Measurements from ENCODE around the gene EXOC3. TPM values are rescaled to one million over a fixed set of nuclear protein-coding genes. Genes with fewer than 3 reads are reported as not detected.

Gene EXOC3
- polyA plus RNA-seq (2013, experiment 1 of 2): 16.9 TPM
- polyA plus RNA-seq (2013, experiment 2 of 2): 16.9 TPM

DNA sequence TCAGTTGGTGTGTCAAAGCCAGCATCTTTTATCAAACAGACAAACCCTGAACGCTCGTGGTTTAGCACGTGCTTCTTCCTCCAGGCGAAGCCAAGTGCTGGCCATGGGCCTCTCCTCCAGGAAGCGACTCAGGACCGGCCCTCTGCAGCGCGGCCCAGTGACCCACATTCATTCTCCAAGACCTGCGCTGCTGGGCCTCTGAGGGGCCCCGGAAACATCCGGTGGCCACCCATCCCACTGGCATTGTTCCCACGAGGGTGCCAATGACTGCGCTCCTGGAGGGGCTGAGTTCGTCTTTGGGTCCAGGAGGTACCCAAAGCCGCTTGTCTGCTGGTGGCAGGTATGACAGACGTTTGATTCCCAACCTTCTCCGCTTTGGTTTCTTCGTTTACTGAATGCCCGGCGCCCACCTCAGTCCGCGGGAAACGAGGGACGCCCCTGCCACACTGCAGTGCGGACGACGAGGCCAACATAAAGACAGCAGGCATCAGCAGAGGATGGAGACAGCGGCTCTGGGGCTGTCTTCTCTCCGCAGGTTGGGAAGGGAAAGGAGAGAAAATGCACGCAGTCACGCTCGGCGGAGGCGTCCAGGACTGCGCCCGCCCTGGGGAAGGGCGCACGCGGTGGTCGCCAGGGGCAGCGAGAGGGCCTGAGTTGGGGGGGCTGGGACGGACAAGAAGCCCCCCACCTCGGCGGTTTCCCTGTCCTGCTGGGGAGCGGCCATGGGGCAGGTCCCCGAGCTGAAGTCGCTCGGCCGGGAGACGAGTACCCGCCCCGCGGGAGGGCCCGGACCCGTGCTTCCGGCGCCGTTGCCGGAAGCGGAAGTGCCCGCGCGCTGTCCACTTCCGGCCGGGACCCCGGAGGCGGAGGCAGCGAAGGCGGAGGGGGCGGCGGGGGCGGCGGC lies at the start of gene EXOC3:
Gene EXOC3 (plus strand): TSS at position 842 of the 904 bp plus-strand sequence. CDS start 3,030 bp downstream, outside the sequence.
- peak within 1 kb of the TSS; percentile 97 for H3K4me2 ChIP-seq (ENCODE audit: low read length)
- H3K23ac ChIP-seq (ENCODE audit: low read length): peak within 1 kb of the TSS; percentile 50
- peak within 1 kb of the TSS; percentile 16 for H3K18ac ChIP-seq (ENCODE audit: low read length)
- no peaks in the 10 kb centered on the region for H3K27me3 ChIP-seq (ENCODE audit: insufficient read depth, low read length, poor library complexity)
- peak within 1 kb of the TSS; percentile 16 for H4K8ac ChIP-seq (ENCODE audit: low read depth, low read length)
- peak within 1 kb of the TSS; percentile 96 for H3K56ac ChIP-seq (ENCODE audit: low read length)
- WGBS (ENCODE audit: extremely low coverage, insufficient coverage, low lambda C conversion rate): no CpG with 5 or more reads among the region's 73 CpGs
- H2AK5ac ChIP-seq (ENCODE audit: low read length): no peak within 1 kb of the TSS
- peaks cover 5% of the 10 kb centered on the region for H3K79me2 ChIP-seq (ENCODE audit: control insufficient read depth, insufficient read depth, low read length)
- H3K4ac ChIP-seq (ENCODE audit: low read depth, low read length): no peak within 1 kb of the TSS
- no peak within 1 kb of the TSS for H2BK15ac ChIP-seq (replicated peaks; ENCODE audit: low read depth)
- peaks cover 2% of the 10 kb centered on the region for H3K4me1 ChIP-seq (ENCODE audit: control insufficient read depth, low read depth, low read length)
- no peak within 1 kb of the TSS for H2BK120ac ChIP-seq (ENCODE audit: low read depth, low read length)
- no peaks in the 10 kb centered on the region for H3K36me3 ChIP-seq (ENCODE audit: control insufficient read depth, insufficient read depth, low read length)
- H4K5ac ChIP-seq (ENCODE audit: low read length): no peak within 1 kb of the TSS
- H2BK5ac ChIP-seq (ENCODE audit: low read length): no peak within 1 kb of the TSS
- DNase-seq: peak; percentile 74
- peaks cover 7% of the 10 kb centered on the region for H3K79me1 ChIP-seq (ENCODE audit: low read length)
- peak within 1 kb of the TSS; percentile 89 for H3K9ac ChIP-seq (ENCODE audit: low read length)
- H3K27ac ChIP-seq (ENCODE audit: low read depth, low read length): no peak within 1 kb of the TSS
- H3K4me3 ChIP-seq (ENCODE audit: low read length): peak within 1 kb of the TSS; percentile 88

DNA sequence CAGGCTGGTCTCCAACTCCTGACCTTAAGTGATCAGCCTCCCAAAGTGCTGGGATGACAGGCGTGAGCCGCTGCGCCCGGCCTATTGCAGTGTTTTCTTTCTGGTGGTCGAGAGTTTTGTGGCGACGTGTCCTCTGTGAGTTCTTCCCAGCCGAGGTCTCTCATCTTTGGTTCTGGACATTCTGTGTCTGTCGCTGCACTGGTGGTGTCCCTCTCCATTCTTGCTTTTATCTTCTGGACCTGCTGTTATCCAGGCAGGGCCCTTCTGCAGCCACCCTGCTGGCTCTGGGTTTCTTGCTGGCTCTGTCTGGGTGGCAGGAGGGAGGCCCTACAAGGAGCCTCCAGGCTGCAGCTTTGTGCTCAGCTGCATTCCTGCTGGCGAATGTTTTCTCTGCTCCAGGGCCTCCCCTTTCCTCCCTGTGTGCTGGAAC lies 49.1 kb upstream of the EXOC3 start:
- Histone ChIP-seq H3K27ac (ENCODE audit: low read depth, low read length) (no peak overlapping the region), H3K27me3 (ENCODE audit: insufficient read depth, low read length, poor library complexity) (no peaks in the 10 kb centered on the region), H3K79me1 (ENCODE audit: low read length) (no peaks in the 10 kb centered on the region), H3K4me1 (ENCODE audit: control insufficient read depth, low read depth, low read length) (no peaks in the 10 kb centered on the region), H4K8ac (ENCODE audit: low read depth, low read length) (no peak overlapping the region), H3K23ac (ENCODE audit: low read length) (no peak overlapping the region), H3K18ac (ENCODE audit: low read length) (no peak overlapping the region), H3K4ac (ENCODE audit: low read depth, low read length) (no peak overlapping the region), H4K5ac (ENCODE audit: low read length) (no peak overlapping the region), H3K36me3 (ENCODE audit: control insufficient read depth, insufficient read depth, low read length) (no peaks in the 10 kb centered on the region), H3K79me2 (ENCODE audit: control insufficient read depth, insufficient read depth, low read length) (no peaks in the 10 kb centered on the region), H3K9ac (ENCODE audit: low read length) (no peak overlapping the region), H2BK5ac (ENCODE audit: low read length) (no peak overlapping the region), H3K56ac (ENCODE audit: low read length) (no peak overlapping the region), H2BK120ac (ENCODE audit: low read depth, low read length) (no peak overlapping the region), H2AK5ac (ENCODE audit: low read length) (no peak overlapping the region), H2BK15ac (replicated peaks; ENCODE audit: low read depth) (no peak overlapping the region), H3K4me2 (ENCODE audit: low read length) (no peak overlapping the region), H3K4me3 (ENCODE audit: low read length) (no peak overlapping the region)
- WGBS (ENCODE audit: extremely low coverage, insufficient coverage, low lambda C conversion rate): no CpG with 5 or more reads among the region's 10 CpGs
- DNase-seq: peak; percentile 53

DNA sequence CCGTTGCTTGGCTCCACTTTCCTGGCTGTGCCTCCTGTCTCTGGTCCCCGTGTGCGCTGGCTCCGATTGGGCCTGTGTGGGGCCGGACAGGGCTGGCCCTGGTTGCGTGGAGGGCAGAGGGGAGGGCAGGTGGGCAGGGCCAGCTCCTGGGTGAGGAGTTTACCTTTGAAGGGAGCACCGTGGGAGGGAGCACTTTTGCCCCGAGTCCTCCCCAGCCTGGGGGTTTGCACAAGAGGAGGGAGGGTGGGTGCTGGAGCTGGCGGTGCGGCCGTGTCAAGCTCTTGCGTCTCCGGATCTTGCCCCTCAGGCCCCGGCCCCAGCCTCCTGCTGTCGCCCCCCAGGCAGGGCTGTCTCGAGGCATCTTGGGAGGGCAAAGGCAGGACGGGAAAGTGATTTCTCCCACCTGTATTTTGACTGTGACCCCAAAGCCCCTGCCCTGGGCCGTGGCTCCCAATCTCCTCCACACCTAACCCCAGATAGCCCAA lies 48.3 kb upstream of the EXOC3 start:
- H4K5ac ChIP-seq (ENCODE audit: low read length): no peak overlapping the region
- H2AK5ac ChIP-seq (ENCODE audit: low read length): no peak overlapping the region
- no peaks in the 10 kb centered on the region for H3K27me3 ChIP-seq (ENCODE audit: insufficient read depth, low read length, poor library complexity)
- H4K8ac ChIP-seq (ENCODE audit: low read depth, low read length): no peak overlapping the region
- no peak overlapping the region for H3K18ac ChIP-seq (ENCODE audit: low read length)
- H3K4me1 ChIP-seq (ENCODE audit: control insufficient read depth, low read depth, low read length): no peaks in the 10 kb centered on the region
- no peak overlapping the region for H3K4me3 ChIP-seq (ENCODE audit: low read length)
- no CpG with 5 or more reads among the region's 18 CpGs for WGBS (ENCODE audit: extremely low coverage, insufficient coverage, low lambda C conversion rate)
- no peak overlapping the region for H3K56ac ChIP-seq (ENCODE audit: low read length)
- no peak overlapping the region for H3K4ac ChIP-seq (ENCODE audit: low read depth, low read length)
- H3K23ac ChIP-seq (ENCODE audit: low read length): no peak overlapping the region
- H3K79me2 ChIP-seq (ENCODE audit: control insufficient read depth, insufficient read depth, low read length): no peaks in the 10 kb centered on the region
- no peak overlapping the region for H3K9ac ChIP-seq (ENCODE audit: low read length)
- no peaks in the 10 kb centered on the region for H3K79me1 ChIP-seq (ENCODE audit: low read length)
- no peaks in the 10 kb centered on the region for H3K36me3 ChIP-seq (ENCODE audit: control insufficient read depth, insufficient read depth, low read length)
- H3K4me2 ChIP-seq (ENCODE audit: low read length): no peak overlapping the region
- no peak overlapping the region for H2BK5ac ChIP-seq (ENCODE audit: low read length)
- no peak overlapping the region for H2BK120ac ChIP-seq (ENCODE audit: low read depth, low read length)
- no peak overlapping the region for H3K27ac ChIP-seq (ENCODE audit: low read depth, low read length)
- no peak overlapping the region for H2BK15ac ChIP-seq (replicated peaks; ENCODE audit: low read depth)
- no peak for DNase-seq

GRCh38 chr5:395156-395920 lies 47.6 kb upstream of the EXOC3 start:
- no peak overlapping the region for H4K8ac ChIP-seq (ENCODE audit: low read depth, low read length)
- H2BK5ac ChIP-seq (ENCODE audit: low read length): no peak overlapping the region
- H3K23ac ChIP-seq (ENCODE audit: low read length): no peak overlapping the region
- H3K27ac ChIP-seq (ENCODE audit: low read depth, low read length): no peak overlapping the region
- H3K4ac ChIP-seq (ENCODE audit: low read depth, low read length): no peak overlapping the region
- H2BK15ac ChIP-seq (replicated peaks; ENCODE audit: low read depth): no peak overlapping the region
- H3K56ac ChIP-seq (ENCODE audit: low read length): no peak overlapping the region
- H3K4me1 ChIP-seq (ENCODE audit: control insufficient read depth, low read depth, low read length): no peaks in the 10 kb centered on the region
- no peak overlapping the region for H4K5ac ChIP-seq (ENCODE audit: low read length)
- no peak overlapping the region for H3K4me2 ChIP-seq (ENCODE audit: low read length)
- no peak overlapping the region for H3K4me3 ChIP-seq (ENCODE audit: low read length)
- no peaks in the 10 kb centered on the region for H3K27me3 ChIP-seq (ENCODE audit: insufficient read depth, low read length, poor library complexity)
- H2AK5ac ChIP-seq (ENCODE audit: low read length): no peak overlapping the region
- no peak overlapping the region for H3K18ac ChIP-seq (ENCODE audit: low read length)
- no peaks in the 10 kb centered on the region for H3K79me1 ChIP-seq (ENCODE audit: low read length)
- H3K79me2 ChIP-seq (ENCODE audit: control insufficient read depth, insufficient read depth, low read length): no peaks in the 10 kb centered on the region
- no CpG with 5 or more reads among the region's 21 CpGs for WGBS (ENCODE audit: extremely low coverage, insufficient coverage, low lambda C conversion rate)
- H3K9ac ChIP-seq (ENCODE audit: low read length): no peak overlapping the region
- peak; percentile 27 for DNase-seq
- H3K36me3 ChIP-seq (ENCODE audit: control insufficient read depth, insufficient read depth, low read length): no peaks in the 10 kb centered on the region
- H2BK120ac ChIP-seq (ENCODE audit: low read depth, low read length): no peak overlapping the region

DNA sequence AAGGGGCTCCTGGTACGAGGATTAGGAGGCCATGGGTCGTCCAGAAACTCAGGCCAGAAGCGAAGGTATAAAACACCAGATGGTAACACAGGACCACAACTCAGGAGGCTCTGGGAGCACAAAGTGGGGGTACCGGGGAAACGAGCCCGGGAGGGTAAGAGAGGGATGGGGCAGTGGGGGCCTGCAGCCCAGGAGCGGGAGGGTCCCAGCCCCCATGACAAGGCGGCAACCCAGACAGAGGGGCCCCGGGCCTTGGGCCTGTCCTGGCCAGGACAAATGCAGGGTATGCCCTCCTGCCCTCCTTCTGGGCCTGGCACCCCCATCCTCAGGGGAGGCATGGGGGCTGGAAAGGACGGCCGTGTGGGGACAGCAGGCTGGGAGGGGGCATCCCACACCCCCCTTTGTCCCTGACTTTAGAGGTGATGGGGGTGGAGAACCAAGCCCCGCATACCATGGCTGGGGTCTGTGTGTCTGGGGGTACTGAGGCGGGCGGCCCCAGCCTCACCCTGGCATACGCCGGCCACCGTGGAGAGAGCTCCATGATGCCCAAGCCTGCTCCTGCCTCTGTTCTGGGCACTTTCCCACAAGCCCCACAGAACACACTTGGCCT lies 47.0 kb upstream of the EXOC3 start:
- Histone ChIP-seq H3K4me3 (ENCODE audit: low read length) (no peak overlapping the region), H4K5ac (ENCODE audit: low read length) (no peak overlapping the region), H3K23ac (ENCODE audit: low read length) (no peak overlapping the region), H4K8ac (ENCODE audit: low read depth, low read length) (no peak overlapping the region), H2BK15ac (replicated peaks; ENCODE audit: low read depth) (no peak overlapping the region), H3K56ac (ENCODE audit: low read length) (no peak overlapping the region), H3K36me3 (ENCODE audit: control insufficient read depth, insufficient read depth, low read length) (no peaks in the 10 kb centered on the region), H3K79me2 (ENCODE audit: control insufficient read depth, insufficient read depth, low read length) (no peaks in the 10 kb centered on the region), H3K4ac (ENCODE audit: low read depth, low read length) (no peak overlapping the region), H3K27ac (ENCODE audit: low read depth, low read length) (no peak overlapping the region), H3K9ac (ENCODE audit: low read length) (no peak overlapping the region), H2BK5ac (ENCODE audit: low read length) (no peak overlapping the region), H3K79me1 (ENCODE audit: low read length) (no peaks in the 10 kb centered on the region), H3K4me2 (ENCODE audit: low read length) (no peak overlapping the region), H3K4me1 (ENCODE audit: control insufficient read depth, low read depth, low read length) (no peaks in the 10 kb centered on the region), H3K27me3 (ENCODE audit: insufficient read depth, low read length, poor library complexity) (no peaks in the 10 kb centered on the region), H2BK120ac (ENCODE audit: low read depth, low read length) (no peak overlapping the region), H3K18ac (ENCODE audit: low read length) (no peak overlapping the region), H2AK5ac (ENCODE audit: low read length) (no peak overlapping the region)
- DNase-seq: no peak
- whole genome bisulfite sequencing (ENCODE audit: extremely low coverage, insufficient coverage, low lambda C conversion rate): no CpG with 5 or more reads among the region's 17 CpGs

Data from mesendoderm (in vitro differentiated cells).